HG03575 (cell line): ENCODE measurements around the gene CA10.

ENCODE experiments used
- ATAC-seq: cut with Tn5 transposase; IDR thresholded peaks from one replicate; pipeline ENCODE4 v1.9.1; 2021; ENCODE audit not compliant: unreplicated experiment, insufficient number of reproducible peaks, low FRiP score; ENCODE audit errors: extremely low read depth

Gene CA10

DNA sequence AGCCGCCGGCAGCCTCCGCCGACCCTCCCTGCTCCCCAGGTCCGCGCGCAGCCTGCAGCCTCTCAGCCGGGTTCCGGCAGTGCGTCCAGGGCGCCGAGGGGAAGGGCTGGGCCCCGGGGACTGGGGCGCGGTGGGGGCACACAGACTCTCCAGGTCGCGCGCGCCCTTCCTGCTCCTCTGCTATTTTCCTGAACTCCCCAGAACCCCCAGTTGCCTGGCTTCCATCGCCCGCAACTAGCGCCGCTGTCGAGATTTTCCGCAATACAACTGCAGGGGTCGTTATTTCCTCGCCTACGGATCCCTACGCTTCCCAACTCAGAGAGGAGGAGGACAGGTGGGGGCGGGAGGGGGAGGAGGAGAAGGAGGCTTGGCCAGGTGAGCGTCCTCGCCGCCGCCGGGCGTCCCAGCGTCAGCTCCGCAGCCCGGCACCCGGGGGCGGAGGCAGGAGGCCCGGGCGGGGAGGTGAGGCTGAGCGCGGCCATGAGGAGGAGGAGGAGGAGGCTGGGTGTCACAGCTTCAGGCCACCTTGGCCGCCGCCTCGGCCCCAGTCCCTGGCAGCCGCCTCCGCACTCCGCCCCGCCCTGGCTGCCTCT lies at the start of gene CA10:
CA10 (minus strand) TSS at position 265 of the 593 bp plus-strand sequence.
- no peak for ATAC-seq

DNA sequence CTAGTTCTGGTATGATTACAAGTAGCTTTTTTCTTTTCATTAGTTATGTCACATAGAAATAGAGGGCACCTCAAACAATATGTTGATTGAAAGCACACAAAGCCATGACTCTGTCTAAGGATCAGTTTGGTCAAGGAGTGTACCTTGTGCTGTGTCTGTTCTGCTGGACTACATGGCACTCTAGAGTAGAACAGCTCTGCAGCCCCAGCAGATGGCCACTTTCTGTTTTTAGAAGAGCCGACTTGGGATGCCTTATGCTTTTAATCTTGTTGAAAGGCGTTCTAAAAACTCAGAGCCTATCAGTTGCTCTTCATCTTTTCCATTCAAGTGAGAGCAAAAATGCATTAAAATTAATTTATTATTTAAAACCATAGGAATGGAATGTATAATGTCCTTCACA lies 49.3 kb upstream of the CA10 start:
- no peak for ATAC-seq

DNA sequence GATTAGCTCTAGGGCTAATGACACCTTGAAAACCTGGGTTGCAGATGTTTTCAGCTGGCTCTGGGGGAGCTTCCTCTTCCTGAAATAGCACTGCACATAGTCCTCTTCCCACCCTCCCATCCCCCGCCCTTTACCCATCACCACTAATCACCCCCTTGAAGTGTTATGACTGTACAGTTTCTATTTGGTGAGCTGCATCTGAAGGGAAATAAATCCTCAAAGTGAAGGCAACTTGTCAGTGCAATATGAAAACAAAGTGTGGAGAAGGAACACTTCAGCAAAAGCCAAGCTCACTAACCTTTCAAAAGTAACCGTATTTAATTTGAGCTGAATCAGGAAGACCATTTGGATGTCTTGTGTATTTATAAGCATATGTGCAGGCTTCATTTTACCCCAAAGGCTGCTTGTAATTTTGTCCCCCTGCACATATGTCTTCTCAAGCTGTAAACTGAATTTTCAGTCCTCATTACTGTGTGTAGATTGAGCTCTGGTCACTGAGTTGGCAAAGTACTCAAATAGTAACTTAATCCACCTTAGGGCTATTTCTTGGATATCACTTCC lies 44.1 kb upstream of the CA10 start:
- ATAC-seq: no peak

DNA sequence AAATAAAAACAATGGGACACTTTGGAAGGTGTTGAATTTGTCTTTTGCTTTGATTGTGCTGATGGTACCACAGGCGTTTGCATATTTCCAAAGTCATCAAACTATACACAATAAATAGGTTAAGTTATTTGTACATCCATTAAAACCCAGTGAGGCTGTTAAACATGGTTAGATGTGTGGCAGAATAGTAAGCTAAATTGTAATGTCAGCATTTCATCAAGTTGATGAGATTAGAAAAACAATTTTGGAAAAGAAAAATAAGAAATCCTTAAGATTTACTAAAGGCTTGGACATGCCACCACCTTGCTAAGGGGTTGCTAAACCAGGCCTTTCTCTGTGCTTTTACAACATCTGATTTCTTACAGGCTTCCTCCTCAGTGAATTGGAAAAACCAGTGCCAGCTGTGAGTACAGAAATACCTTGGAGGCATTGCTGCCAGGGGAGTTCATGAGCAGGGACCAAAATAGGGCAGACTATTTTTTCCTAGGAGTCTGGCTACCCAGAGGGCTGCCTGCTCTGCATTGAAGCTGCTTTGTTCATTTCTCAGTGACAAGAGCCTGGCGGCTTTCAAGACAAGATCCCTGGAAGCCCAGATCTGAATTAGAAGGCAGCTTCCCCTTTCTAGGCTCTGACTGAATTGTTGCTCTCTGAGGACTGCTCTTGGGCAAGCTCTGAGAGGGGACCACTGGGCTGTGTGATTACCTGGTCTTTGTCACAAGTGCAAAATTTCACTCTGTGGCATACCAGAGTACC lies 43.4 kb upstream of the CA10 start:
- ATAC-seq: no peak

DNA sequence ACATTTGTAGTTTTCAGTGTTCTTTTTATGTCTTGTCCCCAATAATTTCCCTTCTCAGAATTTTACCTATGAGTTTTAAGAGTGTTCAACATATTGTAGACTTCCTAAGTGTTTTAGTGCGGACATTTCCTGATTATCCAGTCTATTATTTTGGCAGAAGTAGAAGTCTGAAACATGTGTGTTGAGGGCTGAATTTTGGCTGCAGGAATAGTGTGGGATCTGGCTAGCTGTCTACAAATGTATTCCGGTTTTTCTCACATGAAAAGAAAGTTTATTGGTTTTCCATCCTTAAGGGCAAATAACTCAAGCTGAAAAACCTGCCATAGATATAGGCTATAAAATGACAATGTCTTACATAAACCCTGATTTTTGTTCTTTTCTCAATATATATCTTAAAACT lies 33.0 kb upstream of the CA10 start:
- no peak for ATAC-seq

DNA sequence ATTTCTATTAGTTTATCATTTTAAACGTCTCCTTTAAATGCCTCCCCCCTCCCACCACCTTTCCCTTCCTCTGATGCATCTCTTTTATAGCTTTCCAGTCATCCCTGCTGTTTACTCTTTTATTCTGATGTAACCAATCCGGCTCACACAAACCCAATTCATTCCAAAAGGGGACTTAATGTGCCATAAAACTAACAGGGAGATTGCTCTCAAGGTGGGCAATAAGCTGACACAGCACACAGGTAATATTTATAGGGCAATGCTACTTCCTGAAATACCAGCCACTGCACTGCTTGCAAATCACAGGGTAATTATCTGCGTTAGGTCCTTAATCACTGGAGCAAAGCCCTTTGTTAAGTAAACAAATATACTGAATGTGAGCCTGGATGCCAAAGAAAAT lies 23.3 kb upstream of the CA10 start:
- ATAC-seq: no peak

DNA sequence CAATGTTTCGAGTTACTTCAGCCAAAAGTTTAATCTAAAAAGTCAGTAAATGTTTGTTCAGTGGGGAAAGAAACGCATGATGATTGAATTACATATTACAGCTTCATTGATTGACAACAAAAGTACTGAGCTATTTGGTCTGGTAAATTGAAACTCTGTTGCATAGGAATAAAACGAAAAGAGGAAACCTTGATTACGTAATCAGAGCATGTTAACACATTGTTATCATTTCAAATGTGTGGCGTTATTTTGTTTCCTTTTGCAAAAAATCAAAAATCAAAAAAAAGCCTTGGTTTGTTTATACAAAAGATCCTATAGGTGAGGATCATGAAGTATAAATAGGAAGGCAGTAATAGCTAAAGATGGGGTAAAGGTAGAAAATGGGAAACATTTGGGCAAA lies 19.5 kb upstream of the CA10 start:
- ATAC-seq: no peak

DNA sequence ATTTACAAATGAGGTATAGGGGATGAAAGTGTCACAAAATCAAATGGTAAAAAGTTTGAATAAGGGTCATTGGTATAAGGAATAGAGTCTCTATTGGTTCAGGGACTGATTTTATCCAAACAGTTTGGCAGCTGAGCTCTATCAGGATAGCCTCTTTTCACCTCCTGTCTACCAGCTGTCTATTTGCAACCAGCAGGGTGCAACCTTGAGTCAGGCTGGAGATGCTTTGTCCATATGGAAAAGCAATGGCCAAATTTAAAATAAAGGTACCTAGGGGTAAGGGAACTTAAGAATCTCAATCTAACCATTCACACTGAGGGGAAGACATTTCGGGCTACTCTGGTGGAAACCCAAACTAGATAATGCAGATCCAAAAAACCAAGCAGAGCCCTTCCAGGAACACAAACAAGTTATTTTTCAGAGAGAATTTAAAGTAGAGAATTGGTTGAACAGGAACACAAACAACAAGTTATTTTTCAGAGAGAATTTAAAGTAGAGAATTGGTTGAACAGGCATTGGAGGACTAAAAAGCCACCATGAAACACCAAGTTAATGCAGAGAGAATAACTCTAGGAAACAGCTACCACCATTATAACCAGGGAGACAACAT lies 12.6 kb upstream of the CA10 start:
- no peak for ATAC-seq

DNA sequence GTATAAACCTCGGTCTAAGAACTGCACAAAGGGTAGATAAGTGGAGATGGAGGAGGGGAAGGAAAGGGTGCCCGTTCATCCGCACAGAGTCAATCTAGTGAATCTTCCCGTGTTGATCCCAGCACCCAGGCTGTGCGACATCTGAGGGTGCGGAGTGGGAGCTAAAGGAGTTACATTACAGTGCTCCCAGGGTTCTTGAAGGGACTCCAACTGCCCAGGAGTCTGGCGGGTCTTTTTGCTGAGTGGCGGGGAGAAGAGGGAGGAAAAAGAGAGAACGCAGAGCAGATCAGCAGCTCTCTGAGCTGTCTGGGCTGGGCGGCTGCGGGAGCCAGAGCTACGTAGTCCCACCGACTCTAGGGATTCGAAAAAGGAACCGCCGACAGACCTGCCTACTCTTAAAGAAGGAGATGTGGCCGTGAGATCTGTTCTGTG lies 1.6 kb upstream of the CA10 start:
- no peak for ATAC-seq

DNA sequence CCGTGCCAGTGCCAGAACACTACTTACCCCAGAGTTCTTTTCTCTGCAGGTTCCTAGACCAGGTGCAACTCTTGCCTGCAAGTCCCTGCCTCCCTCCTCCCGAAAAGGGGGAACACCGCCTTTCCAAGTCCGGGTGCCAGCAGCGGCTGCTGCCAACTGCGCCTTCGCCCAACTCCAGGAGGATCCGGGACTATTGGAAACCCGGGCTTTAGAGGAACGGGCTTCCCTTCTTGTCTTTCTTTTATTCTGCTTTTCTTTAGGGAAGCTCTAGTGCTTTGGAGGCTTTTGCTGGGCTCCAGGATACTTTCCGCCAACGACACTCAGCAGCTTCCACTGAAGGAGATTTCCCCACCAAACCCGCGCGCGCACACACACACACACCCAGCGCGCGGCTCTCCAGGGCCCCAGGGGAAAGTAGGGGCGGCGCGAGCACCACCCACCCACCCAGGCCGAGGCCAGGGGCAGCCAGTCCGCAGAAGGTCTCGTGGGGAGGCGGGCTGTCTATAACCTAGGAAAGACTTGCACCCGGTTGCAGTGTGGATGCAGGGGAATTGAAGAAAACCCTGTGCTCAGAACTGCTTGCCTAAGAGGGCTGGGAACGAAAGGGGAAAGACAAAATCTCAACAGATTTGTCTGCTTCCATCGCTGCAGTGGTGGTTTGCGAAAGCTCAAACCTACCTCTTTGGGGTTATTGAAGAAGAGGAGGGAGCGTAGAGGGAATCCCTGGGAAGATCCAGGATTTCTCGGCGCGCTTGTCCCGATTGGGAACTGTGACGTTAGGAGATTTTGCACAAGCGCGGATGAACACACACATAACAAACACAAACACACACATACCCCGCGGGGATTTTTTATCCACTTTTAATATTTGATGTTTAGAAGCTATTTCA lies 977 bp upstream of the CA10 start:
- no peak for ATAC-seq

DNA sequence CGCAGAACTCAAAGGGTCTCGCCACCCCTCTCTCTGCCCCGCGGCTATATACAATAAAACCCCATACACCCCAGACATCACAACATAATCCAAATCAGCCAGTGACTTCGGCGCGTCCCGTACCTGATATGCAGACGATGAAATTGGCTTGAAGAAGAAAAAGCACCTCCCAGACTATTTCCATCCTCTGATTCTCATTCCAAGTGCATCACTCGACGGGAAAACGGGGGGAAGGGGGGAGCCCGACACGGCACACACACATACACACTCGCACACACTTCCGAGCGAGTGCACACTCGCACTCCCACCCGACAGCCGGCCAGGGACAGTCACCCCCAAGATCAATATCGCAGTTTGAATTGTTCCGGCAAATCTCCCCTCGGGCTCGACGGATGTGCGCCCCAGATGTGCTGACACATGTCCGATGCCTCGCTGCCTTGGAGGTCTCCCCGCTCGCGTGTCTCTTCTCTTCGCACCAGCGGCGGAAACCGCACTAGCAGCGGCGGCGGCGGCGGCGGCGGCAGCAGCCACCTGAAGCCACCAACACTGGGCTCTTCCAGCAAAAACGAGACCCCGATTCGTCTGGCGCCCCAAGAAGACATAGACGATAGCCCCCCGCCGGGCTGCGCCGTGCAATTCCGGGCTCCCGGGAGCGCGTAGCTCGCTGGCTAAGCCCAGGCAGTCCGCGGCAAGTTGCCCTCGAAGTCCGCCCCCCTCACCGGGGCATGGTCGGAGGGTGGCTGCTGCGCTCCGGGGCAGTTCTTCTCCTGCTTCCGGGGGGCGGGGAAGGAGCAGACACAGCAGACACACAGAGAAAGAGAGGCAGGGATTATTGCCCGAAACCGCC lies 688 bp downstream of the CA10 start:
- no peak for ATAC-seq

DNA sequence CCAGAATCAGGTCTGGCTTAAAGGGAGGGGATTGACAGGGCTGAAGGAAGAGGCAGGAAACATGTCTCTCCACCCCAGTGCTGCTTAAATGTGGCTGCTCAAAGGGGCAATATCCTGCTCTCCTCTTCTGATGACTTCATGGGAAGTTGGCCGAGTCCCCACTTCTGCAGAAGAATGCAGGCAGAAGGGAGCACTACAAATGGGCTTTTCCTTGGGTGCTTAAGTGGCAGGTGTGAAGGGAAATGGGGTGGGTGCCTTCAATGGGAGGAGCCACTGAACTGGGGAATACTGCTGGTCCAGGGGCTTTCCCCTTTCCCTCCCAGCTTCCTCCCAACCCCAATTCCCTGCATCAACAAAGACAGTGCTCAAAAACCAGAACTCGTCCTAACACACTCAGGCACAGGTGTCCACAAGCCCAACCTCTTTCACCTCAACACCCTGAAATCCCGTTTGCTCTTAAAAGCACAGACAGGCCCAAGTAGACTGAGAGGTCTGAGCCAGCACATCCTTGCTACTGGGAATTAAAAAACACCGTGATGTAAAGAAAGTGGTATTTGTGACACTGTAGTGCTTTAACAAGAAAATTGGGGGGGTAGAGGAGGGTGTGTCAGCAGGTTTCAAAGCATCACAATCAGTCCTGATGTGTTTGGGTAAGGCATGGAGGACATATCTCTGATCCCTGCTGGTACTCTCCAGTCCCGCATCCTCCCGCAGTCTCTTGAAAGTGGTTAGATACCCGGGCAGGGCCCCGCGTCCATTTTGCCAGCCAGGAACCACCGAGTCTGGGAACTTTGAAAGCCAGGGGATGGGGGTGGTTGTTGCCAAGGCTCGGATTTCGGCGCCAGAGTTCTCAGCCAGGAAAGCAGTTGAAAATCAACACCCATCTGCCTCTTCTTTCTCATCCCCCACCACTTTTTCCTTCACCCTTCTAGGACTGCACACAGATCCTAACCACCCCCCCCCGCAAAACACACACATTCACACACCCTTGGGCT lies 1.6 kb downstream of the CA10 start:
- no peak for ATAC-seq

DNA sequence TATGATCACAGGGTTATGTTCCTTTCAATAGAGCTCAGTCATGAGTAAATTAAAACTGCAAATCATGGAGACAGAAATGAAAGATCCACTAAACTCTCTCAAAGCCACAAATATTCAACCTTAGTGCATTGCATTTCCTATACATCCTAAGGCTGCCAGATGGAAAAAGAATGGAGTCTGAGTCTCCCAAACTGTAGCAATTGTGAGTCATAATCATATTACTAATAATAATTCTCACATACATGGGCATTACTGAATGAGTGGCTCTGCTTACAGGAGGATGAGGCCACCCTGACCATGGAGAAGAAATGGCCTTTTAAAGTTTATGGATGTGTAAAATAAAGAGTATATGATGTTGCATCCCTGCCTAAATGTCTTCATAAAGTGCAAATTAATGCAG lies 3.2 kb downstream of the CA10 start:
- ATAC-seq: no peak

DNA sequence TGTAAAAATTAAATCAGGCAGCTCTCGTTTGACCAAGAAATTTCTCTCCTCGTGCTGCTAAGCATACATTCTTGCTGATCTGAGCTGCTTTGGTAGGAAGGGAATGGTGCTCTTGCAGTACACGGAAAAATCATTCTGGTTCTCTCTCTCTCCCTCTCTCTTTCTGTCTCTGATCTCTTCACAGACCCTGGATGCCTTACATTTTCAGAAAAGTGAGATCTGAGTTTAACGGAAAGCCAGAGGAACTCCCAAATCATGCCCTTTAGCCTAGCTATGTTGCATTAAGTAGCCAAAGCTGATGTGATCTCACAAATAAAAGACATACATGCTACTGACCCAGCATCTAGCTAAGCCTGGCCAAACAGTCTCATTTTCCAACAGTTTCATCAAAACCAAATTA lies 4.0 kb downstream of the CA10 start:
- ATAC-seq: no peak

DNA sequence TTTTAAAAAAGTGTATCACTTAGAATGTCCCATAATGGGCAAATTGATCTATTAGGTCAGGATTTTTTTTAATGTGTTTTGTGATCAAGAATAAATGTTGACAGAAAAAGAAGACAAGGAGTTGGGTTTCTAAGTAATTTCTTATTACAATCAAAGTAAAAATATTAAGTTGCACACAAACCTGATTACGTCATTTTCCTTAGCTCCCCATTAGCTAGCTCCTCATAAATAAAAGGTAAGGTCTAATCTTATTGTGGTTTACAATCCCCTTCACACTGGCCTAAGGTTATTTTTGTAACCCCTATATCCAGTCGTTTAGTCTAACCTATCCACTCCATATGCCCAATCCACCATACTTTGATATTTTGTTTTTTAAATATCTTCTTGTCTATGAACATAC lies 7.6 kb downstream of the CA10 start:
- ATAC-seq: no peak

DNA sequence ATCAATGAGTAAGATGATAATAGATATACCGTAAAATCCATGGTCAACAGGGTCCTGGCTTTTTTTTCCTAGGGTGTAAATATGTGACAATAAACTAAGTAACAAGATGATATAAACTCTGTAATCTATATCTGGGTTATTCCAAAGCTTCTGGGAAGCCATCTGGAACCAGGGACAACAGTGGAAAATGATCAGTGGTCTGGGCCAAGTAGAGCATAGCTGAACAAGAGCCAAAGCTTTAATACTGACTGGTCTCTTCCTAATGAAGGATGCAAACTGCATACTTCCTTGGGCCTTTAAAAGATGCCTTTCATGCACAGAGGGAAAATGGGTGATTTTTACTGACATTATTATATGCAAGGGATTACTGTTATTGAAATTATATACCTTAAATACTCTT lies 8.9 kb downstream of the CA10 start:
- ATAC-seq: no peak

DNA sequence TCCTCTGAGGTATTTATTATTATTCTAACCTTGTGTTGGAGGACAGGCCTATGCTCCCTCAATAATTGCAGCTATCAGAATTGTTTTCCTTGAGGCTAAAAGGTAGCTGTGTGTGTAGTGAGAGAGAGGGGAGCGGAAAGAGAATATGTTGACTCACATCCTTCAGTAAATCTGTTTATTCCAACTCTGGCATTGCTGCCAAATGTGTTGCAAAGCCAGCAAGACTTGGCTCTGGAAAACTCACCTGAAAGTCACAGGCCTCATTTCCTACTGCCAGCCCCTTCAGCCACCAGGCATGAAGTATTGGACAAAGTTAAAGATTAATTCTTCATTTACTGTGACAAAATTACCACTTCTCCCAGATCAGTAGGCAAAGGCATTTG lies 9.6 kb downstream of the CA10 start:
- ATAC-seq: no peak
